Choroid plexus epithelial cell (primary cell): Measurements from ENCODE around the gene TMCO6.
"Not testable (repeated sequence)": the region's sequence is repeated elsewhere in the genome, so short reads cannot be mapped to it uniquely, and the experiment has no call there.

Experiments used
- DNase-seq: peaks from one replicate; pipeline ENCODE4 v3.0.0-alpha.2; 2010; ENCODE audit warnings: low read depth
- H3K4me3 ChIP-seq: 2 replicates; pipeline ENCODE4 v1.5.1; 2011; ENCODE audit warnings: low read depth, mild to moderate bottlenecking, control low read depth, low read length, moderate library complexity
- CTCF ChIP-seq: conservative IDR thresholded peaks from 2 replicates; pipeline ENCODE4 v1.5.1; 2011; ENCODE audit warnings: low read depth, mild to moderate bottlenecking, control low read depth, inconsistent platforms, low read length, moderate library complexity

TMCO6 gene

GRCh38 chr5:140598836-140599235 is 40.4 kb upstream of the TMCO6 start:
- no peak overlapping the region for H3K4me3 ChIP-seq
- no peak for DNase-seq
- no peak for TF ChIP-seq CTCF

- H3K4me3 ChIP-seq: no peak overlapping the region
- no peak for DNase-seq
- TF ChIP-seq CTCF: no peak
Observed at GRCh38 chr5:140600096-140600495, 39.2 kb upstream of the TMCO6 start.

GRCh38 chr5:140602147-140602546 is 37.1 kb upstream of the TMCO6 start:
- TF ChIP-seq CTCF: no peak
- no peak overlapping the region for H3K4me3 ChIP-seq
- DNase-seq: no peak

- not testable (repeated sequence) for DNase-seq
Observed at GRCh38 chr5:140603446-140603698, 35.9 kb upstream of the TMCO6 start.

GRCh38 chr5:140603734-140604133 is 35.5 kb upstream of the TMCO6 start:
- TF ChIP-seq CTCF: no peak
- H3K4me3 ChIP-seq: no peak overlapping the region

More at GRCh38 chr5:140603446-140603698, 35.9 kb upstream of the TMCO6 start:
- H3K4me3 ChIP-seq: not testable (repeated sequence)

GRCh38 chr5:140605879-140606278 is 33.4 kb upstream of the TMCO6 start:
- H3K4me3 ChIP-seq: no peak overlapping the region
- no peak for TF ChIP-seq CTCF
- no peak for DNase-seq

More at GRCh38 chr5:140603734-140604133, 35.5 kb upstream of the TMCO6 start:
- DNase-seq: no peak

GRCh38 chr5:140607031-140607430 is 32.2 kb upstream of the TMCO6 start:
- no peak overlapping the region for H3K4me3 ChIP-seq
- no peak for DNase-seq
- TF ChIP-seq CTCF: no peak

- no peak for TF ChIP-seq CTCF
- DNase-seq: no peak
- H3K4me3 ChIP-seq: no peak overlapping the region
Observed at GRCh38 chr5:140608722-140609121, 30.5 kb upstream of the TMCO6 start.
